Left lobe of liver (tissue), 2 donors: Measurements from ENCODE around the gene MYADML2. TPM values are rescaled to one million over a fixed set of nuclear protein-coding genes. Genes with fewer than 3 reads are reported as not detected.

Source experiments
- ATAC-seq: fragments of 200-7000 bp; cut with Tn5 transposase; one replicate; pipeline ENCODE4 v1.9.1; 2020; ENCODE audit warnings: mild to moderate bottlenecking, moderate library complexity
- DNase-seq: peaks from one replicate; pipeline ENCODE4 v3.0.0-alpha.2; 2020; ENCODE audit warnings: low spot score
- total RNA-seq: library from RNA; stranded (reverse); gene quantifications from one replicate; pipeline ENCODE4 v1.2.1, GENCODE V29; 2021
- donor health status: DM: no; HTN: no; CAD: no; lungs with moderate emphysema.
- donor health status: DM: no; HTN: yes; CAD: no.

MYADML2 gene
- total RNA-seq, 1 donor from 2014 or later = not detected

DNA sequence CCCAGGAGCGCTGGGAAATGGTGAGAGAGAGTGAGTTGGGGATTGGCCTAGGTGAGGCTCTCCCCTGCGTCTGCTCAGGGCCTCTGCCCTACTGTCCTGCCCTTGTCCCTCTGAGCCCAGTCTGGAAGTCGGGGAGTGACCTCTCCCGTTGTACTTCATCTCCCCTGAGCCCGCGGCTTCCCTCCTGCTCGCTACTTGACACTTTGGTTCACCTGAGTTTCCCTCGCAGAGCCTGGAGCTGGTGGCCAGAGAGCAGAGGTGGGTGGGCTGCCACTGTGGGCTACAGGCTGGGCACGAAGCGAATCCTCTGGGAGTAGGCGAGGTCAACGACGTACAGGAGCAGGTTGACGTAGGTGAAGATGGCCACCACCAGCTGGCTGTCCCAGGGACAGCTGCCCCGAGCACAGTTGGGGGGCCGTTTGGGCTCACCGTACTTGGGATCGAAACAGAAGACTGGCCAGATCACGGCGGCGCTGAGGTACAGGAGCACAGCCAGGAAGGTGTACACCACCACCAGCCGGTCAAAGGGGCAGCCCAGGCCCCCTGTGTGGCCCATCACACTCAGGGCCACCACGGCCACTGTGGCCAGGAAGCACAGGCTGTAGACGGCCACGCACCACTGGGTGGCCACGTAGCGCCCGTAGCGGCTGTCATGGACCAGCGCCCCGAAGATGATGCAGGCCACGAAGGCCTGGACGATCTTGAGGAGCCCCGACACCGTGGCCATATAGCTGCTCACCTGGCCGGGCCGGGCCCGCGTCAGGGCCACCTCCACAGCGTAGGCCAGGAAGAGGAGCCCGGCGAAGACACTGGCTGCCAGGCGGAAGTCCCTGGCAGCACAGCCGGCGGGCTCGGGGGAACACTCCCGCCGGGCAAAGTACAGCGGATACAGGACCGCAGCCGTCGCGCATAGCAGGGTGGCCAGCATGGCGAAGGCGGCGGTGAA lies 6.2 kb downstream of the MYADML2 start:
- ATAC-seq = no peak
- no peak for DNase-seq

DNA sequence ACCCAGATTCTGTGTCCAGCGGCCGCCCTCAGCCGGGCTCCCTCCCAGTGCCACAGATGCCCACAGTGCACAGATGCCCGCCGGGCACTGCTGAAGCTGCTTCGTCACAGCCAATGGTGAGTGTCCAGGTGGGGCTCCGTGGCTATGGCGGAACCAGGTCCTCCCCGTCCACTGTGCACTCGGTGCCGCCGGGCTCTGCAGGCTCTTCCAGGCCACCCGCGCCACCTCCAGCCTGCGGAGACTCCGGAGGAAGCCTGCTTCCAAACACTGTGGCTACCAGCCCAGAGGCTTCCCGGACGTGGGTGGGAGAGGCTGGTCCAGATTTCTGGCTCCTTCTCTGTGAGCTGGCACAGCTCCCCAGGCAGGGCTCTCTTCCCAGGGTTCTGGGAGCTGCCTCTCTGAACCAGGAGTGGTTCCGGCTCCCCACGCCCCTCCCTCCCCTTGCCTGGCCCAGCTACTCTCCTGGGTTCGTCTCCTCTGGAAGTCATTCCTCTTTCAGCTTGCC lies 7.1 kb downstream of the MYADML2 start:
- ATAC-seq = peak; percentile 4
- no peak for DNase-seq

DNA sequence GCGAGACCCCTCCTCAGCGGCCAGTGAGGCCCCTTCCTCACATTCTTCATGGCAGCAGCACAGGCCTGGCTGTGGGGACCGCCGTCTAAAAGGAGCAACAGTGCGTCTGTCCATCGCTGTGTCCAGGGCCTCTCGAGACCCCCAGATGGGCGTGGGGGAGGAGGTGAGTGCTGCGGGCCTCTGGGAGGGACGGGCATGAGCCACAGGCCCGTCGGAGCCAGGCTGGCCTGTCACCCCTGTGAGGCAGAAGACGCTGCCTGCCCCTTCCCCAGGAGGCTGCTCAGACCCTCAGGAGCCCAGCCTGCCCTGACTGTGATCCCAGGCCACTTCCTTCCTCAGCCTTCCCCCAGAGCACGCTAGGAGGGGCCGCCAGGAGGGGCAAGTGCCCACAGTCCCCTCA lies 7.8 kb downstream of the MYADML2 start:
- no peak for ATAC-seq
- DNase-seq = no peak

DNA sequence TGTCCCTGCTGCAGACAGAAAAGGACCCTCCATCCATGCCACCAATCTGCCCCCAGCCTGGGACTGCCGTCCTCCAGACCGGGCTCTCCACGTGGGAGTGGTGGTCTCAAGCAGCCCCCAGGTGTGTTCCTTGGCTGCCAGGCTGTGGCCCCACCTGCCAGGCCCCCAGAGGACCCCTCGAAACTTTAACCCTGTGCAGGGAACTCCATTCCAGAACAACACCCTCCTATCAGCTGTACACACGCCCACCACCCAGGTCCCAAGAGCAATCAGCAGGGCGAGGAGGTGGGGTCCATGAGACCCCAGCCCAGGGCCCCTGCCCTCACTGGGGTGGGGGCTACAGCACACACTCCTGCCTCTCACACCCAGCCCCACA lies 11.3 kb downstream of the MYADML2 start:
- ATAC-seq = no peak
- DNase-seq = no peak

DNA sequence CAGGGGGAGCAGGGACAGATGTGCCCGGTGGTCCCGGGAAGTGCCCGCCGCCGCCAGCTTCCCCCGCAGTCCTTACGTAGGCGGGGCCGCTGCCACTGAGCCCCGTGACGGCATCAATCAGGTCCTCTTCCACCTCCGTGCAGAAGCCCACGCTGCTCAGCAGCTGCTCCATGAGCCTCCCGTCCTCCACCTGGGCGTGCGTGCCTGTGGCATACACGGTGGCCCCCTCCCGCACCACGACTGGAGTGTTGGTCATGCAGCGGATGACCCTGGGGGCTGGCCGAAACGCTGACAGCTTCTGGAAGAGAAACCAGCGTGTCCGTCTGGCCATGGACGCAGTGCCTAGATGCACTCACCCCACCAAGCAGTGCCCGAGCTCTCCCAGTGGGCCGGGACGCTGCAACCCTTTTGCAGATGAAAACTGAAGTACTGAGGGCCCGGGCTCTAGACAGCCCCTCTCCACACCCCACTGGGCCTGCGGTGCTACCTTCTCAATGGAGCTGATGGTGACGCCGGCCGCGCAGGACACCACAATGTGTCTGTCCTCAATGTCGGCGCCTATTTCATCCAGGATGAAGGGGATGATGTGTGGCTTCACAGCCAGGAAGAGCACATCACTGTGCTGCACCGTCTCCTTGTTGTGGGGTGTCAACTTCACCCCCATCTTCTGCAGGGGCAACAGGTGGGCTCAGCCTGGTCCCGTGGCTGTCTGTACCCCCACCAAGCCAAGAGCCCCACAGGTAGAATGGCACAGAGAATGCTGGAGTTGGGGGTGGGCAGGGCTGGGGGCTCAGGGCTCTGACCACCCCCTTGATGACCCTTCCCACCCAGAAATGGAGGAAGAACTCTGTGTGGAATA lies 12.0 kb downstream of the MYADML2 start:
- DNase-seq (no peak), ATAC-seq (no peak)

DNA sequence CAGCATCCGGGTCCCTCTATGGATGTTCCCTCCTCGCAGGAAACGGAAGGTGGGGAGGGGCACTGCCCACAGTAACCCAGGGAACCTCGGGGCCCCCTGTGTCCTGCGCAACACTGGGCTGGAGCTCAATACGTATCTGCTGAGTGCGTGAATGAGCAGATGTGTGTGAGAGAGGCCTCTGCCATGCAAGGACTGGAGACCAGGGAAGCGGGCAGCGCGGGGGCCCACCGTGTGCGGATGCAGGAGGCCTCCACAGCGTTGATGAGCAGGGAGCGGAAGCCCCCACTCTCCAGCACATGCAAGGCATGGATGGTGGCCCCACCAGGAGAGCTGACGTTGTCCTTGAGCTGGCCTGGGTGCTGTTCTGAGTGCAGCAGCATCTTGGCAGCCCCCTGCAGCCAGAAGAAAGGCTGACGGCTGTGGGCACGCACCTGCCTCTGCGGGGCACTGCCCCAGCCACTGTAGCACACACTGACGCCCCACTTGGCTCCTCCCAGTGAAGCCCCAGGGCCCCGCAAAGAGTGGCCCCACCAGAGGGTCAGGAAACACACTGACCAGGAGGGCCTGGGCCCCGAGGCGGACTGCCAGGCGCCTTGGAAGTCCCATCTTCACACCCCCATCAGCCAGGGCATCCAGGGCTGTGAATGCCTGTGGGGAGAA lies 12.8 kb downstream of the MYADML2 start:
- DNase-seq (no peak), ATAC-seq (no peak)

DNA sequence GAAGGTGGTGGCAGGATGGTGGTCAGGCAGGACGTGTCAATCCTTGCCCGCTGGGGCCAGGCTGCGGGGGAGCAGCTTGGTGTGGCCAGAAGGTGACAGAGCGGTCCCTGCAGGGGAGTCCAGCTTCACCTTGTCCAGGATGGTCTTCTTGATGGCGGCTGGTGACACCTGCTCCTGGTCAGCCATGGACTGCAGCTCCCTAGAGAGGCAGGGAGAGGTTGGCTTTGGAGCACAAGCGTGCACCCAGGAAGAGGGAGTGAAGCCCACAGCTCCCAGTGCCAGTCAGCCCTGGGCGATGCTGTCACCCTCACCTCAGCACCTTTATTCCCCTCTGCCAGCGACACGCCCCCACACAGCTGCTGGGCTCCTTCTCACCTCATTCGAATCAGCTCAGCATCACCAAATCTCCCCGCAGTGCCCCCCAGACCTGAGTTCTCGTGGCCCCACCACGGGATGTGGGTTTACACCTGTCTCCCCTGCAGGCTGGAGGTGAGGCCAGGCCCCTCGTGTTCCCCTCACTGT lies 13.8 kb downstream of the MYADML2 start:
- ATAC-seq (no peak), DNase-seq (no peak)

DNA sequence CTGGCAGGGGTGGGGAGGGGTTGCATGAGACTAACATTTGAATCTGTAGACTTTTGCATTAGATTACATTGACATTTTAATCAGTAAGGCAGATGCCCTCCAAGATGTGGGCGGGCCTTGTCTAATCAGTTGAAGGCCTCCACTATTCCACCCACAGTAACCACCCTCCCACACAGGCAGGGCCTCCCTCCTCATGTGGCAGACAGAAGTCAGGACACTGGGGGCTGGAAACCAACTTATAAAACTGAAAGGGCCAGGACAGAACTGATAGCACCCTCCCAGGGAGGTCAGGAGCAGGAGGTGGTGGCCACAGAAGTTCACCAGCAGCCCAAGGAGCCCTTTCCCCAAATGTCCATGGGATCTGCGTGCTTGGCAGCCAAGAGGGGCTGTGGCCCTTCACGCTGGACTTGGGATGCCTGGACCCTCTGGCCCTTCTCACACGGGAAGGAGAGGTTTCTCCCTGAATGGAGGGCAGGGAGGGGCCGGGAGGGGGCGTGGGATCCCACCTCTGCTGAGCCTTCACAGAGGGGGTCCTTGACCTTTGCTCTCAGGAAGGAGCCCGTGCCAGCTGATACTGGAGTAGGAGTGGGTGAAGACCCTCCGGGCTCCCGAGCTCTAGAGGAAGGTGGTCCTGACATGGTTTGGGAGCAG lies 14.6 kb downstream of the MYADML2 start:
- ATAC-seq (no peak), DNase-seq (no peak)

DNA sequence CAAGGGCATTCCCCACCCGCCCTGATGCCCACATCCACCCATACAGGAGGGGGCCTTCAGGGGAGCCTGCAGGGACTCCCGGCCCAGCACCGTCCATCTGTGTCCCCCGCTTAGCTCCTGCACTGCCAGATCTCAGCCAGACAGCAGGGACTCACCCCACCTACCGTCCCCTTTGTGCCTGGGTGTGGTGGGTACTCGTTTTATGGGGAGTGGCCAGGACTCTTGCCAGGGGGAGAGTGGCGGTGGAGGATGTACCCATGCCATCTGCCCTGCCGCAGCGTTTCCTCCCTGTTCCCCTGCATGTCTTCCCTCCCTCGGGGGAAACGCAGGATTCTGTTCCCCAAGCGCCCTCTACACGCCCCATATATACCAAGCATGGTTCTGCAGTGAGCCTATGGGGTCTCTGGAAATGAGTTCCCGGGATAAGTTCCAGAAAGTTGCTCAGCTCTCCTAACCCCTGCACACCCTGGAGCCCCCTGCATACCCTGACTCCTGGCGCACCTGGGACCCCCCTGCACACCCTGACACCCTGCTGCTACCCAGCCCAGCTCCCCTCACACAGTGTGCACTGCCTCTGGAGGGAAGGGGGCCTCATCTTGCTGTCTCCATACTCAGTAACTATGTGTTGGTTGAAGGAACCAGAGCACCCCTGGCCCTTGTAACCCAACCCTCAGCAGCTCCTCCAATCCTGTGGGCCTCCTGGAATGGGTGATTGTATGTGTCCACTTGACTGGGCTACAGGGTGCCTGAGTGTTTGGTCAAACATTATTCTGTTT lies 15.3 kb downstream of the MYADML2 start:
- ATAC-seq = no peak
- no peak for DNase-seq

DNA sequence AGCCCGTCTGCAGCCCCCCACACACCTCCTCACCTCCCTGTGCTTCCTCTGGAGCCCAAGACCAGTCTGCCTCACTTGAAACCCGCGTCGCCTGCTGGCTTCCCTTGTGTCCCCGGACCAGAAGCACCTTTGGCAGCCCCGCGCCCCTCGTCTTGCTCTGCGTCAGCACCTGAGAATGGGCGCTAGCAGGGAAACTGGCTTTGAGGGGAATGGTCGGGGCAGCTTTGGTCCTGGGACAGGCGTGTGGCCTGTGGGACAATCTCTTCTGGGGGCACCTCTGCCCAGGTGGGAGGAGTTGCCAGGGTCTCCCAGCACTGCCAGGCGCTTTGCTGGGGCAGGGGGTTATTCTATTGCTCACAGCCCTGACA lies 15.9 kb downstream of the MYADML2 start:
- DNase-seq (no peak), ATAC-seq (no peak)

DNA sequence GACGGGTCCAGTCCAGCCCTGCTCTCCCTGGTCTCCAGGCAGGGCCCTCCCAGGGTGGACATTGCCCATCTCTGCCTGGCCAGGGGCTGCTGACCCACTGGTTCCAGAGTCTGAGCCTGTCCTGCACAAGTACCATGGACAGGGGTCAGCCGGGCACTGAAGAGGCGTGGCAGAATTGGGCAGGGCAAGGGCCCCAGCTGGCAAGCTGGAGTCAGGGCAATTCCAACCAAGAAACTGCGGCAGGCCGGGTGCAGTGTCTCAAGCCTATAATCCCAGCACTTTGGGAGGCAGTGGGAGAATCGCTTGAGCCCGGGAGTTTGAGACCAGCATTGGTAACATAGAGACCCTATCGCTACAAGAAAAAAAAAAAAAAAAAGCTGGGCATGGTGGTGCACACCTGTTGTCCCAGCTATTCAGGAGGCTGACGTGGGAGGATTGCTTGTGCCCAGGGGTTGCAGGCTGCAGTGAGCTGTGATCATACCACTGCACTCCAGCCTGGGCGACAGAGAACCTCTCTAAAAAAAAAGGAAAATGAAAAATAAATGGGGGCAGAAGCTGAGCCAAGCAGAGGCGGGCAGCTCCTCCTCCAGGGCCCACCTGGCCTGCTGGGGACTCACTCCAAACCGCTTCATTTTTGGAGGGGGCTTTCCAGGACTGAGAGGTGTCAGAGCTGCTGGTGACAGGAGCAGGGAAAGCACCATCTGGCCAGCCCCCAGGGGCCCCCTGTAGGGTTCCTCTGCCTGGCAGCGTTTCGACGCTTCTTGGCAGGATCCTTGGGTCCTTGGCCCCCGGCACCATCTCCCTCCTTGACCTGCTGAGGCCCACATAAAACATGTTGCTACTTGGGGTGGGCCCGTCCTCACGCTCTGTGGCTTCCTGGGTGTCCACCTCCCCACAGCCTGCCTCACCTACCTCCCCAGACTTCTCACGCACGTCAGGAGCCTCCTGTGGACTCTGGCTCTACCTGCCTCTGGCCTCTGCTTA lies 16.6 kb downstream of the MYADML2 start:
- ATAC-seq = peak; percentile 52
- DNase-seq = peak; percentile 80

DNA sequence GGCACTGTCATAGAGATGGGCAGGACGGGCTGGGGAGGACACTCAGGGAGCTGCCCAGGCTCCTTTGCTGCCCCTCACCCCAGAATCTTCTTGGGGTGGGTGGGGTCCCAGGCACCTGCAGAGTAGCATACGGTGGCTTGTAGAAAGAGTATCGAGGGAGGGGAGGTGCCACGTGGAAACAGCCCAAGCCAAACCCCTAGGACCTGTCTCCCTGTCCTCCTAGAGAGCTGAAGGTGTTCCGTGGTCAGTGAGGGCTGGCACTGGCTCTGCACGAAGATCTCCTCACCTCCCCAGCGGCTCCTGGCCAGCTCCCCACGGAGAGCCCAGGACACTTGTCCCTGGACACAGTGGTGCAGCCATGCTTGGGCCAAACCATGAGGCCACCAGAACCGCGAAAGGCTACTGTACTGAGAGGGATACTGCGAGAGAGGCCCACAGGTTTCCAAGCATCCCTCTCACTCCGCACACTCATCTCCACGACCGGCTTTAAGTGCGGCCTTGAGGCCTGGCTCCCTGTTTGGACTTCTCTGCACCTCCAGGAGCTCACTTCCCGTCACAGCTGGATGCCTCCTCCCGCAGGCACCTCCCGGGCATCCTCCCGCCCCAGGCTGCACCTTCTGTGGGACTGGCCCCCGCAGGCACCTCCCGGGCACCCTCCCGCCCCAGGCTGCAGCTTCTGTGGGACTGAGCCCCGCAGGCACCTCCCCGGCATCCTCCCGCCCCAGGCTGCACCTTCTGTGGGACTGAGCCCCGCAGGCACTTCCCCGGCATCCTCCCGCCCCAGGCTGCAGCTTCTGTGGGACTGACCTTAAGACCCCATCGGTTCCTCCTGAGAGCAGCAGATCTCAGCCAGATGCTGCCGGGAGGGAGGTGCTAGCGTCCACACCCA lies 17.5 kb downstream of the MYADML2 start:
- DNase-seq = no peak
- no peak for ATAC-seq

DNA sequence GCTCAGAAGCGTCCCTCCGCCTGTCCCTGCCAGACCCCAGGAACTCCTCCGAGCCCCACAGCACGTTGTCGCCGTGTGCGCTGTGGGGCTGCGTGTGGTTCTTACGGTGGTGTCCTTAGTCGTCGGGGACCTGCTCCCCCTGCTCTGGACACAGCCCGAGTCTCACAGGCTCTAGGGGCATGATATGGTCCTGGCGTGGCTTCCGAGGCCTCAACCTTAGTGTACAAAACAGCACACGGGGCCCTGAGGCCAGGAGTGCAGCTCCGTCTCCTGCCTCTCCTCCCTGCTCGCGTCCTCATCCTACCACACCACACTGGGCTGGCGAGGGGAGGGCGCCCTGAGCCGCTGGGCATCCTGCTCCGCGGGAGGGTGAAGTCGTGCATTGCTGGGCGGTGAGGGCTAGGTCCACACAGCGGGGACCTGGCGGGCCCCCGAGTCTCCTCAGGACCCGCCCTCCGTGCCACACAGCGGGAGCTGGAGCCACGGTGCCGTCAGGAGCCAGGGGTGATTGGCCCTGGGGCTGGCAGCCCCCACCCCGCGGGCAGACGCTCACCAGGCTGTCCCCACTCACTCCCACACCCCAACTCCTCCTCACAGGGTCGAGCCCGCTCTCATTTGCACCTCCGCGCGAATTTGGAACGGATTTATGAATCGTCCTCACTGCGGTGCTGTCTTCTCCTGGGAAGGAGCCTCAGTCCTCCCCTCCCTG lies 18.3 kb downstream of the MYADML2 start:
- DNase-seq (no peak), ATAC-seq (no peak)

DNA sequence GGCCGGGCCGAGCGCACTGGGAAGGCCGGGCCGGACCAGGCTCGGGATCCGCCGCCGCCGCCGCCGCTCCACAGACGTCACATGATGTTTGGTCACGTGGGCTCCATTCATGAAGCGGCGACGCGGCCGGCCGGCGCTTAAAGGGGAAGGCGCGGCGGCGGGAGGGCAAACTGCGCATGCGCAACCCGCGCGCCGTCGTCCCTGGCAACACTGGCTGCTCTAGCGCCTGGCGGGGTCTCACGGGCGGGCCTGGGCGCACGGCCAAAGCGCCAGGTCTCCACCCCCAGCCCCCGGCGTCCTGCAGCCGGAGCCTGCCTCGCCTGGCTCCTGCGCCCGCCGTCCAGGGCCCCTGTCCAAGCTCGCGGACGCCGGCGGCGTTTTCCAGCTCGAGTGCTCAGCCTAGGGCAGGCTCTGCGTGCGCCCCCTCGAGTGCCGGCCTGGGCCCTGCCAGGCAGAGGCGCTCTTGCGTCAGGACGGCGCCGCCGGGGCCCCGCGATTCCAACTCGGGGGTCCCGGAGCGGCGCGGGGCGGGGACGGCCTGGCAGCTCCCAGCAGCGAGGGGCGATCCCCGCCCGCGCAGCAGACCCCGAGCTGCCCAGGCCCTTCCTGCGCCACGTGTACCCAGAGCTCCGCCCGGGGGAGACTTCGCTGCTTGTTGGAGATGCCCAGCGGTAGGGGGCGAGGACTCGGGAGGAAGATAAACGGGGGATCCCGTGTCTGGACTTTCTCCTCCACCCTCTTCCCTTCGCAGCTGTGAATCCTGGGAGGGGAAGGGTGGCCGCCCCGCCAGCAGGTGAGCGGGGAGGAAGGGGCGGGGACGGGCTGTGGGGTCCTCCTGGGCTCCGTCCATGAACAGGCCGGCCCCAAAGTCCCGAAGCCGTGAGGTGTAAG lies 19.1 kb downstream of the MYADML2 start, which contains the start of gene MAFG:
TSS of gene MAFG (minus strand) at position 83 of the 891 bp plus-strand sequence. CDS start 4,550 bp downstream, outside the sequence.
- DNase-seq (peak; percentile 92), ATAC-seq (peak; percentile 20)

DNA sequence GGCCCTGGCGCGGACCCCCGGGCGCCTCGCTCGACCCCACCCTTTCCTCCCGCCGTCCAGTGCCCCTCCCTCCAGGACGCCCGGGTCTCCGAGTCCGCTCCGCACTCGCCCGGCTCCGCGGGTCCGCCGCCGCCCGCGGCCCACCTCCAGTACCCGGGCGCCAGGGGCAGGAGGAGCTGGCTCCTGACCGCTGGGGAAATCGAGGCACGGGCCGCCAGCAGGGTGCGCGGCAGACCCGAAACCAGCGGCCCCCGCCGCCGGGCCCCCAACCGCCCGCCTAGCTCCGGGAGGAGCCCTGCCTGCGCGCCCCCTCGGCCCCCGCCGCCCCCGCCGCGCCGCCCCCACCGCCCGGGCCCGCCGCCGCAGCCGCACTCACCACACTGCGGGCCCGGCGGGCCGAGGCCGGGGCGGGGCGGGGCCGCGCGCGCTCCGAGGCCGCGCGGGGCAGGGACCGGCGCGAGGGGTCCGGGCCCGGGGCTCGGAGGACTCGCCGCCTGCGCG lies 19.8 kb downstream of the MYADML2 start:
- ATAC-seq (no peak), DNase-seq (no peak)
